Inferior parietal cortex (tissue), 1 donor: ENCODE data around the gene PMIS2.

Experiments
- DNase-seq: peaks from one replicate; pipeline ENCODE4 v3.0.0-alpha.2; 2016; ENCODE audit errors: extremely low spot score

PMIS2 gene

DNA sequence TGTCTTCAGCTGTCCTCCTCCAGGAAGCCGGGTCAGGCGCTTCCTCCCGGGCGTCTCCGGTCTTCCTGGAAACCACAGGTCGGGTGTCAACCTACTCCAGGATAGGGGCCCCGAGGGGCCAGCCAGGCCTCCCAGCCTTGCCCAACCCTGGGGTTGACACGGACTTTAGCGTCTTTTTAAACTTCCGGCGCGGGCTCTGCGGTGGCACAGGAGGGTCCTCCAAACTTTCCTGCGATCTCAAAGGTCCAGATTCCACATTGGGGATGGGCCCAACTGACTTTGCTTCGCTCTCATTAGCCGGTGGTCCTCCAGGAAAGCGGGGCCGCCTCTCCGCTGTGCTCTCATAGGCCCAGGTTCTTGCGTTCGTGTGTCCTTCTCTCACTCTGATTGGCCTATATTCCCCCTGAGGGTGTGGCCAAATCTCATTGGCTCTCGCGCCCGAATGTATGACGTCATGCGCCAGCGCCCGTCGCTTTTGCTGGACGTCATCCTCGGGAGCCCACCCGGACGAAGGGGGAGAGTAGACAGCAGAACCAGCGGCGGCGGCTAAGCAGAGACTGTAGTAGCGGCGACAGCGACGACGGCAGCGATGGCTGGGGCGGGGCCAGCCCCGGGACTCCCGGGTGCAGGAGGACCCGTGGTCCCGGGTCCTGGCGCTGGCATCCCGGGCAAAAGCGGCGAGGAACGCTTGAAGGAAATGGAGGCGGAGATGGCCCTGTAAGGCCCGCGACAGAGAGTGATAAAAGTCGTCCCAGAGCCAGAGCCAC is 42.8 kb downstream of the PMIS2 start, which contains the start of gene RBM42:
Gene RBM42, plus strand, starts transcription at position 472 of the 767 bp plus-strand sequence. Its CDS starts 118 bp downstream, at position 590.
- DNase-seq: peak; percentile 99

GRCh38 chr19:35629332-35629633 is 43.3 kb downstream of the PMIS2 start:
- no peak for DNase-seq

DNA sequence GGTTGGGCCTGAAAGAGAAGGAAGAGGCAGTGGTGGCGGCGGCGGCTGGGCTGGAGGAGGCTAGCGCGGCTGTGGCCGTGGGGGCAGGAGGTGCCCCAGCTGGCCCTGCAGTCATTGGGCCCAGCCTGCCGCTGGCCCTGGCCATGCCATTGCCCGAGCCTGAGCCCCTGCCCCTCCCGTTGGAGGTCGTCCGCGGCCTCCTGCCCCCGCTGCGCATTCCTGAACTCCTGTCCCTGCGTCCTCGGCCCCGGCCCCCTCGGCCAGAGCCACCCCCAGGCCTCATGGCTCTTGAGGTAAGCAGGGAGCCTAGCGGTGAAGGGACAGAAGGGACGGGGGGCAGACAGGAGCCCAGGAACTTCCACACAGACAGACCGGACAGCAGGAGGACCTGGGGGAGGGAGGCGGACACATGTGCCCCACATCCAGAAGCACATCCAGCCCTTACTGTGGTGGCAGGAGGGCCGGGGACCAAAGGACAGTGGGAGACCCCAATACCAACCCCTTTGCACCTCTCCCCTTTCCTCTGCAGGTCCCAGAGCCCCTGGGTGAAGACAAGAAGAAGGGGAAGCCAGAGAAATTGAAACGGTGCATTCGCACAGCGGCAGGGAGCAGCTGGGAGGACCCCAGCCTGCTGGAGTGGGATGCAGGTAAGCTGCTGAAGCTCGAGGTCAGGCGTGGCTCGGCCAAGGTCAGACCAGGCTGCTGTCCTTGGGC is 47.9 kb downstream of the PMIS2 start:
- DNase-seq: no peak

- DNase-seq: no peak
Observed at GRCh38 chr19:35636651-35637050, 50.7 kb downstream of the PMIS2 start.
